ENCODE results near the gene DENND6B.

DNA sequence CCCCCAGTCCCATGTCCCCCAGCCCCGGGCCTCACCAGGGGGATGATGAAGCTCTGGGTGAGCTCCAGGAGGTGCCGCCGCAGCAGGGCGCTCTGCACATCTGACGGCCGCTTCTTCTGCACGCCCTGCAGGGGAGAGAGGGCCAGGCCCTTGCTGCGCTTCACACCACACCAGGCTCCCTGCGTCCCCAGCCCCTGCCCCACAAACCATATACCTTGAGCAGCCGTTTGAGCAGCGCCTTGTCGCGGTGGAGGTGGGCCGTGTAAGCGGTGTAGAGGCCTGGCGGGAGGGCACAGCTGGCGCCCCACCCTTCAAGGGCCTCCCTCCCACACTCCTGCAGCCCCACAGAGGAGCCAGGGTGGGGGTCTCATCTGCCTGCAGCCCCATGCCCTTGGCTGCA is 13.2 kb downstream of the DENND6B start:
- TF ChIP-seq RAD21 (IDR thresholded peaks at IDR 0.05; ENCODE audit: low read depth) (no peak), EP300 (IDR thresholded peaks at IDR 0.05; ENCODE audit: borderline replicate concordance) (no peak), EGR1 (IDR thresholded peaks at IDR 0.05) (no peak)

Measured in Ishikawa (cell line).